Activated T-cell treated with anti-CD3 and anti-CD28 coated beads for 48 hours (primary cell): ENCODE results near the gene ANO2.

ENCODE experiments used
- DNase-seq: peaks from one replicate; pipeline ENCODE4 v3.0.0-alpha.2; 2020; ENCODE audit warnings: low read depth

The ANO2 gene

DNA sequence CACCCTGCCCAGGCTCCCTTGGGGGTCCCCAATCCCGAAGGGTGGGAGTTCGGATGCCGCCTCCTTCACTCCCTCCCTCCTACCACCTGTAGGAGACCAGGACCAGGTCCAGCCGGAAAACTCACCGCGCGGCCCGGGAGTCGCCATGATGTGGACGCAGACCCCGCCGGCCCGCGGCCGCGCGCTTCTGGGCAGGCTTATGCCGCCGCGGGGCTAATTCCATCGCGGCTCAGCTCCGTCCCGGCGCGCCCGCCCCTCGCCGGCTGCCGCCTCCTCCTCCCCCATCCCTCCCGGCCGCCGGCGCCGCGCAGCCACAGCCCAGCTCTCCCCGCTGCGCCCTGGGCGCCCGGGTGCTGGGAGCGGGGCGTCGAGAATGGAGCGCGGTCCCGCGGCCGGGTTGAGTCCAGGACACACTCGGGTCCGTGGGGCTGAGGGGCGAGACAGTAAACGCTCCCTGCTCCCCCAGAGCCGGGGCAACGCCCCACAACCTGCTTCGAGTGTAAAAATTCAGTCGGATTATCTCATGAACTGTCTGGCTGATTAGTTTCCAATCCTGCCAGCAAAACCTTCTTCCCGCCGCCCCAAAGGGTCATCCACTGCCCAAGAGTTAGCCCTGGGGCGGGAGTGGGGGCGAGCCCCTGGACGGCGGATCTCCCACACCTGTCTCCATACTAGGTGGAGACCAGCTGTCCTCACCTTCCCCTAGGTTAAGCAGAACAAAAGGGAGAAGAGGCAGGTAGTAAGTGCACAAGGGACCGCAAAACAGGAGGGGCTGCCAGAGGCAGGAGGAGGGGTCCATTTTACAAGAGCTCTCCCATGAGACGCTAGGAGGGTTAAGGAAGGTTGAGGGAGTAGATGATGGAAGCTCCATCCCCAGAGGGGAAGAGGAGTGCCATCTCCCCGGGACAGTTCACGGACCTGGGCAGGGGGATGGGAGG is at the start of gene ANO2:
TSS of gene ANO2 (minus strand) at position 189 of the 938 bp plus-strand sequence. CDS start at position 147, 42 bp downstream.
- no peak for DNase-seq

- DNase-seq = no peak
Observed at GRCh38 chr12:5989621-5990020, 44.6 kb upstream of the ANO2 start.

DNA sequence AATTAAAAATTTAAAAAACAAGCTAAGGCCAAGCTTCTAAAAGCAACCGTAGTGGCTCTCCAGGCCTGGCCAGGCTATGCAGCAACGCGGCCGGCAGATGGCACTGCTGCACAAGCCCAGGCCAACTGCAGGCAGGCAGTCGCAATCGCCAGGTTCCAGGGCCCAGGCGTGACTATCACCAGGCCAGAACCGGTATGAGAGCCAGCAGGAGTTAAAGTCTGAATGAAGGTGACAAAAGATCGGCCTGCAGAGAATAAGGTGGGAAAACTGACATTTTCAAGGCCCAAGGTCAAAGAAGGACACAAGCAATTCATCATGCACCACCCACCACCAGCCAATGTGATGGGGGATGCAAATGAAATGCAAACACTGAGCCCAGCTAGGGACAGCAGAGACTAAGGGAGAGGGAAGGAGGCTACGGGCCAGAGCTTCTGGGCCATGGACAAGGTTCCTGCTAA is 43.6 kb upstream of the ANO2 start:
- peak; percentile 67 for DNase-seq

GRCh38 chr12:5988088-5988487 is 43.0 kb upstream of the ANO2 start:
- DNase-seq = no peak

DNA sequence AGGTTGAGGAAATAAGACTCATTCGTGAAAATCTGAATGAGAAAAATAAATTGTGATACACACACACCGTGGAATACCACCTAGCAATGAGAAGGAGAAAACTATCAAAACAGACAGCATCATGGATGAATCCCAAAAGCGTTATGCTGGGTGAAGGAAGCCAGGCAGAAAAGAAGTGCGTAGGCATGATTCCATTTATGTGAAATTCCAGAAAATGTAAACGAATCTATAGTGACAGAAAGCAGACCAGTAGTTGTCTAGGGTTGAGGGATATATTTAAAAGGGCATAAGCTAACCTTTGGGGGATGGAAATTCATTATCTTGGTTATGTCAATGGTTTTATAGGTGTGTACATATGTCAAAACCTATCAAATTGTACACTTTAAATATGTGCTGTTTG is 42.5 kb upstream of the ANO2 start:
- DNase-seq = no peak

DNA sequence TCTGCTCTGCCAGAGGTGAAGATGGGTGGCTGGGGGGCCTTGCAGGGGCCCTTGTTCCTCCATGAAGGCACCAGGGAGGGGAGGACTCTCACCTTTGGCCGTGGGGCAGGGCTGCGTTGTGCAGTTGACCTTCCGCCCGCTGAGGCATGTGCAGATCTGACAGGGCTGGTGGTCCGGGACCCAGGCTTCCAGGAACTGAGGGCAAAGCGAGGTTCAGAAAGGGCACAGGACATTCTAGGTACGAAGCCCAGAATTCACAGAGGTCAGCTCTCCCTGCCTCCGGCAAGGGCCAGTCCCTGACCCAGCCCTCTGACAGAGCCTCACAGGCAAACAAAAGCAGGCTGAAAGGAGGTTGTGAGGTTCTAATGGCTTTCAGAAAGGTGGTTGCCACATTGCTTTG is 40.4 kb upstream of the ANO2 start:
- no peak for DNase-seq

DNA sequence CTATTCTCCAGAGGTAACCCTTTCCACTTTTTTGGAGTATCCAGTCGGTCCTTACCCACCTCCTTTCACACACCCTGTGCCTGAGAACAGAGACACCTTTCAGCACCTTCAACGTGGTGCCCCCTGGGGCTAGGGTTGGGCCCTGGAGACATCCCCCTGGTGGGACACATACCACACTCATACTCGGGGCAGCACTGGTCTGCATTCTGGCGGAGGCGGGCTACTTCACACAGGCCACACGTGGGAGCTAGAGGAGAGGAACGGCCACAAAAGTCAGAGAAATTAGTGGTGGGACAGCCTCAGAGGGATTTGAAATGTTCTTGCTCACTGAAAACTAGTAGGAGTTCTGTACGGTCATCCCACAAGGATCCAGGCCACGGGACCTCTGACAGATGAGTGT is 39.8 kb upstream of the ANO2 start:
- DNase-seq = no peak

DNA sequence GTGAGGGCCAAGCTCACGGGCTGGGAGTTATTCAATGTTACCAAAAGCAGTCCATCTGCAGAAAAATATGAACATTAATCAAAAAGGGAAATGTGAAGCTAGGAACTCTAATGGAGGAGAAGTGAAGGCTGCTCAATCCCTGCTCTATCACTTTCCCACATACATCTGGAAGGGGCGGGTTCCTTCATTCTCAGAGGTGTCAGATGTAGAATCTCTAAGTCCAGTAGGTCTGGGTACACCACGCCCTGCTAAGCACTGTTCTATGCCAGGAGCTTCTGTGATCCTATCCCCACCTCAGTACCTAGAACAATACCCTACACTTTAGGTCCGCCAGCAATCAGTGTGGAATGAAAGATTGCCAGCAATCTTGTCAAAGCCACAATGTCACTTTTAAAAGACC is 37.0 kb upstream of the ANO2 start:
- no peak for DNase-seq

DNA sequence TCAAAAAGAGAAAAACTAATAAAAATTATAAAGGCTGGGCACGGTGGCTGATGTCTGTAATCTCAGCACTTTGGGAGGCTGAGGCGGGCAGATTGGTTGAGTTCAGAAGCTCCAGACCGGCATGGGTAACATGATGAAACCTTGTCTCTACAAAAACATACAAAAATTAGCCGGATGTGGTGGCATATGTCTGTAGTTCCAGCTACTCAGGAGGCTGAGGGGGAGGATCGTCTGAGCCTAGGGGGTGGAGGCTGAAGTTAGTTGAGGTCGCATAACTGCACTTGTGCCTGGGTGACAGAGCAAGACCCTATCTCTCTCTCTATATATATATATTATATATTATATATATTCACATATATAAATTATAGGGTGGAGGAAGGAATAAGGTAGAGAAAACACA is 32.5 kb upstream of the ANO2 start:
- no peak for DNase-seq

- no peak for DNase-seq
Observed at GRCh38 chr12:5976711-5977110, 31.7 kb upstream of the ANO2 start.

DNA sequence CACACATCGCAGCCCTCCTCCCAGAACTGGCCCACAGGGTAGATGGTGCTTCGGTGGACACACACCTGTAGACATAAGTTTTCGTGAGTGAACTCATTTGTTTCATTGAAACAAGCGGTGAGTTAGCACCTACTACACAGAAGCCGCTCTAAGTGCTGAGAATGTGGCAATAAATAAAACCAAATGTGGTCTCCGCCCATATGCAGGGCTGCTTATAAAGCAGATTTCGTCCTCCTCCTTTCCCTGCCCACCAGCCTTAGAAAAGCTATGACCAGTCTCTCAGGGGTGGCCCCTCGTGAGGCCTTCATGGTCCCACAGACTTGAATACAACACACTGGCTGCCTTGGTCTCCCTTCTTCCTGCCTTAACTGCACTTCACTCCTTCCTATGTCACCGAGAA is 31.1 kb upstream of the ANO2 start:
- DNase-seq = no peak

DNA sequence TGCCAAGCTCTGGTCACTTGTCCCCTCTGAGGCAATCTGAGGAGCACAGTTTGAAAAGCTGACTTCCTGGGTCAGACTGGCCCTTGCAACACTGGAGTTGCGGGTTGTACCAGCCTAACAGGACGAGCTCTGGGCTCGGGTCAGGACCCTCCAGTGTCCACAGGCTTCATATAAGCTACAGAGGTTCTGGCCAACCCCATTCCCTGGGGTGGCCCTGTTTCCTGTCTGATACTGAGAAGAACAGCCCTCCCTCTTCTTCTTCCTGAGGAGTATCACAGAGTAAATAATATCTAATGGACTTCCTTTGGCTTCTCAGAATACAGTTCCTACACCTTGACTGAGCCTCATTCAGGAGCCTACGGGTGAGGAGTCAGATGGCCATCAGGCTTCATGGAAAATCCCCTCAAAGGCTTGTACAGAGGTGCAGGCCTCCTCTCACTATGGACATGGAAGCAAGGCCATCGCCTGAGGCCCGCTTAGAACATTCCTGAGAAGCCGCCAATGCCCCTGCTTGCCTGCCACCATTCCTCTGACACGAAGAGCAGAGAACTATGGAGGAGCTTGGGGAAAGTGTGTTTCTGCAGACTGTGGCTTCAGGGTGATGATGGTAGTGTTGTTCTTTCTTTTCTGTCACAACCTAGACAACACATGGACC is 28.5 kb upstream of the ANO2 start:
- no peak for DNase-seq

- DNase-seq = no peak
Observed at GRCh38 chr12:5972387-5972786, 27.3 kb upstream of the ANO2 start.

DNA sequence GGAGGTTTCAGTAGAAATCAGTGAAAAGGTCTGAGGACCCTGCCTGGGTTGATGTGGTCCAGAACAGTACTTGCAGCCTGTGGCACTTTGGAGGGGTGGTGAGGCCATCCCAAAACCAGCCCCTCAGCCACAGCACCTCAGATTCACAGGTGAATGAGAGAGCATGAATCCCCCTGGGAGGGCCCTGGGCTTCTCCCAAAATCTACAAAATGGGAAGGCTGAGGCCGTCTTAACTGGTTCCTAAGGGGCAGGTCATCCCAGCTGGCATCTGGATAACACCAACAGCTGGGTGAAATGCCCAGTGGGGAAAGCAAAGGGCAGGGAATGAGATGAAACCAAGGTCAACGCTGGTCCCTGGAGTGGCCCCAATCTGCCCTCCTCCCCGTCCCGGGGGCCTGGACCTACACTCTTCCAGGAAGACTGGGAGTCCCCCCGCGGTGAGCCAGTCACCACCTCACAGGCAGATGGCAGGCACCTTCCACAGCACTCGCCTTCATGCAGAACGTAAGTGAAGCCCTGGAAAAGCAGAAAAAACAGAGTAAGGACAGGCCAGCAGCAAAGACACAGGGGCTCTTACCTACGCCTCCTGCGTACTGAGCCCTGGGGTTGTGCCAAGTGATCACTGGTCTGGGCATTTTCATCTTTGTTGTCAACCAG is 26.3 kb upstream of the ANO2 start:
- DNase-seq = no peak

DNA sequence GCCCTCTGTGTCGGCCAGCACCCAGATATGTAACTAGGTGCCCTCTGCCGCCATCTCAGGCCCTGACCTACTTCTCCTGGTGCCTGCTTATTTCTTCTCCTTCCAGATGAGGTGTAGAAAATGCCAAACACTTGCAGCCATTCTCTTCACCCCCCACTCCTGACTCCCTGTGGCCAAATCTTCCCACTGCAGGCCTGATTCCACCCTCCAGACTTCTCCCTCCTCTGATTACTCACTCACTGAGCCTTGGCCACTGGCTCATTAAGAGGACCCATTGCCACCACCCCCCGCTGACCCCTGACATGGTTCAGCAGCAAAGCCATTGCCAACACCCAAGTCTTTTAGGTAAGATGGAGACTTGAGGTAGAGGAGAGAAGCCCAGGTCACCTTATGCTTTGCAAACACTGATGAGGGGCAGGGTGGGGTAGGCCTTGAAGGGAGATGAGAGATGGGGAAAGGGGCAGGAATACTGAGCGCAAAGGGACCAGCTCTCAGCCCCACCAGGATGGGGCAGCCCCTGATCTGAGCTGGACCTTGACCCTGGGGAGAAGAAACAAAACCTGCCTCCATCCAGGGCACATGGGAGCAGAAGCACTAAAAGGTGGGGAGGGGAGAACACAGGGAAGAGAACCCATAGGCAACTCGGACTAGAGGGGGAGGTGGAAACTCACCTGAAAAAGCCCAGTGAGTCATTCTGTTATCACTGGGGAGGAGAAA is 25.1 kb upstream of the ANO2 start:
- no peak for DNase-seq

DNA sequence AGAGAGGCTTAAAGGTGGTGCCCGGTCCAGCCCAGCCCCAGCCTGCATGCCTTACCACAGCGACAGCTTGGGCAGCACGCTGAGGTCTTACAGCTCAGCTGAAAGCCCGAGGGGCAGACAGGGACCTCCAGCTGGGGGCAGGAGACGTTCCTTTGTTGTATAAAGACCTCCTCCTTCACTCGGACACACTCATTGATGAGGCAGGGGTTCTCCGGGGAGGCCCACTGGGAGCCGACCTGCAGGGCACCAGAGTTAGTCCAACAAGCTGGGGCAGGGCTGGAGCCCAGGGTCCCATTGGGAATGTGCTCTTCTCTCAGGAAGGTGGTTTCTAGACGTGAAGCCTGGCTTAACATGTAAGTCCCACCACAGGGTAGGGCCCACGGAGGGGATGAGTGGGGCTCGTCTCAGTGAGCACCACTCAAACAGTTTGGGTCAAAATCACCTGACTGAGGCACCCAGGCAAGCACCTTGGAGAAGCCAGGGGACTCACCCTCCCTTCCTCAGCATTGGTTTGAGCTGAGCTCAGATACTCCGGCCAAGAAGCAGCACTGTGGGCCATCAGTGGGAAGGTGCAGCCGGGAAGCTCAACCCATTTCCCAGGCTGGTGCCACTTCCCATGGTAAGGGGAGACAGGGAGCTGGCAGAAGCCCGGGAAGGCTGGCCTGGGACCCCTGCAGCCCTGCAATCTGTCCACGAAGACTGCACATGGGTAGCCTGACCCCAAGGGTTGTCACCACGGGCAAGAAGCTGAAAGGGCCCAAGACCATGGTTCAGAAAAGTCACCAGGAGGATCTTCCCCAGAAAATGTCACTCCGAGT is 24.3 kb upstream of the ANO2 start:
- no peak for DNase-seq

DNA sequence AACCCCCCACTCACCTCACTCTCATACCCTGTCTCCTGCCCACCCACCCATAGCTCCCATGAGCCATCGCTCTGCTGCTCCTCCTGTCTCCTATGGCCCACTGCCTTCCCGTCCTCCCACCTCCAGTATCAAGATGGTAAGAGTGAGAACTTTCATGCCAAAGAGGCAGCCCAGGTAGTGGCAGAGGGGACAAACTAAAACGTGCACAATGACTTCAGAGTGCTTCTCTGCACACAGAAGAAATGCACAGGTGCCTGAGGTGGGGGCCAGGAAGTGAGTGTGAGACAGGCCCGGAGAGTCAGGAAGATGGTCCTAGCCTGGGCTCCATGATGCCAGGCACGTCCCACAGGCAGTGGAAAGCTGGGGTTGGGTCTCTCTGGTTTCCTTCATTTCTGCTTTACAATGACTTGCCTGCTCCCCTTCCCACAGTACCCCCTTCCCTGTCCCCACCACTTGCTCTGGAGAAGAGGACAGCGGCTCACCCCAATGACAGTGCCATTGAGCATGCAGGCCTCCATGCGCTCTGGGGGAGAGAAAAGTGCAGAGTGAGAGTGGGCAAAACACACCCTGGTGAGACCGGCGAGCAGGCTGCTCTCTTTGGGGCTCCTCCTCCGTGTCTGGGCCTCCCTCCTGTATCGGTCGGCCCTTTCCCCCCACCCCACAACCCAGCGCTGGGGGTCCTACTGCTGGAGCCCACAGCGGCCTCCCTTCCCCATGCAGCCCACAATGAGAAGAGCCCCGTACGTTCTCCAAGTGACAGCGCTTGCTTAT is 22.8 kb upstream of the ANO2 start:
- no peak for DNase-seq

GRCh38 chr12:5966486-5967095 is 21.5 kb upstream of the ANO2 start:
- DNase-seq = no peak

- DNase-seq = peak; percentile 27
Observed at GRCh38 chr12:5965950-5966383, 20.9 kb upstream of the ANO2 start.
